NCI-H82 (cell line): ENCODE measurements around the gene MAGI2.
A peak's percentile ranks its signal among the peaks of the same experiment; 100 is the strongest.

Experiments used
- DNase-seq: peaks from one replicate; lab custom pipeline; 2025; lab: John Stamatoyannopoulos, UW

Gene MAGI2

GRCh38 chr7:79301419-79301818 is 152.0 kb downstream of the MAGI2 start:
- no peak for DNase-seq

- no peak for DNase-seq
Observed at GRCh38 chr7:79300573-79300972, 152.9 kb downstream of the MAGI2 start.

DNA sequence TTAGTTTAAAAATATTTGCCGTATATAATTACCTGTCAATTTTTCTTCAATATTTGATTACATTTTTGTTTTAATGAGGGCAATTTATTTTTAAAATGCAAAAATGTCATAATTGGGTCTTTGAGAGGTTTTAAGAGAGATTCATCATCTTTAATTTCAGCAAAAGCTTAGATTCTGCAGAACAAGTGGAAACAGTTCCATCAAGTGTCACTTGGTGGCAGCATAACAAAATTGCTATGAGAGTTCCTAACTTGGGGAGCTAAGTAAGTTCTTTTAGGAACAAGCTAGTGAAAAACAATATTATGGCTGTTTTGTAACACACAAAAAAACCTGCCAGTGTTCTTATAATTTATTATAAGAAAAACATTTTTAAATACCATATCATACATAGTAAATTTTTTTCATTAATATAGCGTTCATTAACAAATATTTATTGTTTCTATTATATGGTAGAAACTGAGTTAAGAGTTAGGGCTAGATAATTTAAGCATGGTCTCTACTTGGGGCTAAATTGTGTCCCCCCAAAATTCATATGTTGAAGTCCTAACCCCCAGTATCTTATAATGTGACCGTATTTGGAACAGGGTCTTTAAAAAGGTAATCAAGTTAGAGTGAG is 155.2 kb downstream of the MAGI2 start:
- DNase-seq = peak; percentile 68

DNA sequence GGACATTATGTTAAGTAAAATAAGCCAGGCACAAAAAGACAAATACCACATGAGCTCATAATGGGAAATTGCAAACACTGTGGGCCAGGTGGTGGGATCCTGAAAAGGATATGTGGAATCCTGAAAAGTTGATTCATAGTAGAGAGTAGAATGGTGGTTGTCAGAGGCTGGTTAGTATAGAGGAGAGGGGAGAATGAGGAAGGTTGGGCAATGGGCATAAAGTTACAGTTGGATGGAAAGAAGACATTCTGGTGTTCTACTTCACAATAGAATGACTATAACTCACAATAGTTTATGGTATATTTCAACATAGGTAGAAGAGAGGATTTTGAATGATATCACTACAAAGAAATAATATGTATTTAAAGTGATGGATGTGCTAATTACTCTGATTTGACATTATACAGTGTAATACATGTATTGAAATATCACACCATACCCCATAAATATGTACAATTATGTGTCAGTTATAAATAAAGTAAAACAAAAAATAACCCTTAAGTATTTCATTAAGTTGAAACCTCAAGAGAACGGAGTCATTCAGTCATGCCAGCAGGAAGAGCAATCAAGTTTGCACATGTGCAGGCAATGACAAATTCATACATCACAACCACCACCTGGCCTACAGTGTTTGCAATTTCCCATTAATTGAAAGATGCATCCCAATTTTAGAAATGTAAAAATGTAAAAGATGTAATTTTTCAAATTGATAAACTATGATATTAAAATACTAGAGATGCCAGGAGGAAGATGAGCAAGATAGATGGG is 156.7 kb downstream of the MAGI2 start:
- DNase-seq = no peak

GRCh38 chr7:79293655-79294142 is 159.8 kb downstream of the MAGI2 start:
- DNase-seq = no peak

DNA sequence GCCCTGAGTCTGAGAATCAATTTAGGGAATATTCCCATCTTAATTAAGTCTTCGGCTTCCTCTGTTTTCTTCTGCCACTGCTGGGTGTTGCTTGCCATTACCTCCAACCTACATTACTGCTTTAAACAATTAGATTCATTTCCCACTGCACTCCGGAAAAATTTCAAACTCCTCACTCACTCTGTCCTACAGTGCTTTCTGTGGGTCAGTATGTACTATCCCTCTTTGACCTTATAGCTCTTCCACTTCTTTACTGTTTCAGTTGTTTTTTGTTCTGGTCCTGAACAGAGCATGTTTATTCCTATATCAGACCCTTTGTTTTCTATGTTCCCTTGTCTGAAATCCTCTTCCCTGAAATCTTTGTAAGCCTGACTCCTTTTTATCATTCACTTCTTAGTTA is 160.6 kb downstream of the MAGI2 start:
- no peak for DNase-seq

- no peak for DNase-seq
Observed at GRCh38 chr7:79291498-79291865, 162.0 kb downstream of the MAGI2 start.

DNA sequence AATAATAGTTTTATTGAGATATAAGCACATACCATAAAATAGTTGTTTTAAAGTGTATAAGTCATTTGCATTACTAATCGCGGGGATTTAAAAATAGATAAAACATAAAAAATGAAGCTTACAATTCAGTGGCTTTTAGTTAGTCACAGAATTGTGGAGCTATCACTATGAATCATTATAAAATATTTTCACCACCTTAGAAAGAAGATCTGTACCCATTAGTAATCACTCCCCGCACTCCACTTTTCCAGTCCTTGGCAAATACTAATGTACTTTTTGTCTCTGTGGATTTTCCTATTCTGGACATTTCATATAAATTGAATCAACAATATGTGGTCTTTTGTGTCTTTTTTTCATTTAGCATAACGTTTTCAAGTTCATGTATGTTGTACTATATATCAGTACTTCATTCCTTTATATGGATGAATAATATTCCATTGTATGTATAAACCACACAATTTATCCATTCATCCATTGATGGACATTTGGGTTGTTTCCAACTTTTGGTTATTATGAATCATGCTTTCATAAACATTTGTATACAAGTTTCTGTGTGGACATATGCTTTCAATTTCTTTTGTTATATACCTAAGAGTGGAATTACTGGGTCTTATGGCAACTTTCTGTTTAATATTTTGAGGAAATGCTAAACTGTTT is 162.5 kb downstream of the MAGI2 start:
- DNase-seq = no peak

DNA sequence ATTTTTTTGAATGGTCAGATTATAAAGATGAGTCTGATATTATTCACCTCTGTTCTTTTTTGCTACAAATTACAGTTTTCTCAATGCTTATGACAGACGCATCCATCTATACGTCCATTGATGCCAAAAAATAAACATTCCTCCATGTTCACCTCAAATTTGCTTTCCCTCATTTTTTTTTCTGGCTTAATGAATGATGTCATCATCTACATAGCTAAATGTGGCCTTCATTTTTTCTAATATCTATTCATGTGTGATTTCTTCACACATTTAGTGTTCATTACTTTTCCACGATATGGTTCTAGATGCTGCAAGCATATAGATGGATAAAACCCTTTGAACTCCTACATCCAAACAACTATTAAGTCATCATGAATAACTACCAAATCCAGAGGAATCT is 163.1 kb downstream of the MAGI2 start:
- DNase-seq = no peak

GRCh38 chr7:79288655-79289054 is 164.8 kb downstream of the MAGI2 start:
- no peak for DNase-seq

GRCh38 chr7:79287981-79288380 is 165.5 kb downstream of the MAGI2 start:
- DNase-seq = no peak

GRCh38 chr7:79286181-79286580 is 167.3 kb downstream of the MAGI2 start:
- no peak for DNase-seq

DNA sequence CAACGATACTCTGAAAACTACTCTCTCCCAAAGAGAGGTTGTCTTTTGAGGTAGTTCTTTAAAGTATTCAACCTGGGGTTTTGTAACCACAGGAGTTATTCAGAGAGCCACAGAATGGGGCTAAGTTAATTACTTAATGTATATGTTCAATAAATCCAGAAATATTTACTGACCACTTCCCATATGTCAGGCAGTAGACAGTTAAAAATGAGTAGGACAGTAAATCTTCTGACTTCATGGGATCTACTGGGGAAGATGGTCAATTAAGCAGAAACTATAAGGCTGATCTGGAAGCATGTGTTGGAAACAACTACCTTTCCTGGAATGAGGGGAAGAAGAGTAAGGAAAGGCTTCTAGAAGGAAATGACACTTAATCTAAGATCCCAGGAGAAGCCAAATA is 167.7 kb downstream of the MAGI2 start:
- DNase-seq = no peak

GRCh38 chr7:79284211-79284610 is 169.3 kb downstream of the MAGI2 start:
- no peak for DNase-seq

DNA sequence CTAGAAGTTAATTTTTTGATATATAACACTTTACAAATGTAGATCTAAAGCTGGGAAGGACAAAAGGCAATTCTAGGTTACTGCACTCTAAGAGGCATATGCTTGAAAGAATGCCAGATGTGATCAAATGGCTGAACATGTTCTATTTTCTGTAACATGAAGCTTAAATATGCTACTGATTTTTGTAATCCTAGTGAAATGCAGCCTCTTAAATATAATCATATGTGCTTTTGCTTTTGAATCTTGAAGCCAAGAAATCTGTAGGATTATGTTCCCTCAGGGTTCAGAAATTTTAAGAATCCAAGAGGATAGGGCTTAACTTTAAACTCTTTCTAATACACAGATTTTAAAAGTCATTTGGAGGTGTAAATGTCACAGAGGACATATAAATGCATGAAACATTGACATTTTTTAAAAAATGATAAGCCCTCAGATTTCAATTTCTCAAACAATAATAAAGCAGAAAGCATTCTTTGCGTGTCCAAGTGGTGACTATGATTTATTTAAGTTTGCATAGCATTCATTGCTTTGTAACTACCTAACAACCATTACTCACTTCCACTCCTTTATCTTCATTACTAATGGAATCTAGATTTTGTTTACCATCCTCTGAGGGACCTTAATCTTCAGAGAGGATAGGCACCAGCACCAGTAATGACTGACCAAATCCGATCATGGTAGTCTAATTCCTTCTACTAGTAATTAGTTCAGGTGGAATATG is 170.4 kb downstream of the MAGI2 start:
- peak; percentile 95 for DNase-seq

- peak; percentile 63 for DNase-seq
Observed at GRCh38 chr7:79282070-79282694, 171.3 kb downstream of the MAGI2 start.

DNA sequence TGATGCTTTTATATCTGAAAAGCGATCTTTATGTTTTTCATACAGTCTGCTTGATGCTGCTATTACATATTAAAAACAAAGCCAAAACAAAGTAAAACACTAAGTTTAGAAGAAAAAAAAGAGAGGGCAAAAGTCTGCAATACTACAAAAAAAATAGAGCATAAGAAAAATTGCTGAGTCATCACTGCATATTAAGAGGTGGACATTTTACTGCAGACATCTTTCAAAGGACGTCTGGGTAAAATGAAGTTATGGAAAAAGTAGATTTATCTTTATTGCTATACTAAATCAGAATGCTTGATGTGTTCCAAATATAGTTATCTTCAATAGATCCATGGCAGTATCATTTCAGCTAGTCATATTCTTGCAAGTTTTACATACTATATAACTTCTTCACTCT is 172.0 kb downstream of the MAGI2 start:
- no peak for DNase-seq

DNA sequence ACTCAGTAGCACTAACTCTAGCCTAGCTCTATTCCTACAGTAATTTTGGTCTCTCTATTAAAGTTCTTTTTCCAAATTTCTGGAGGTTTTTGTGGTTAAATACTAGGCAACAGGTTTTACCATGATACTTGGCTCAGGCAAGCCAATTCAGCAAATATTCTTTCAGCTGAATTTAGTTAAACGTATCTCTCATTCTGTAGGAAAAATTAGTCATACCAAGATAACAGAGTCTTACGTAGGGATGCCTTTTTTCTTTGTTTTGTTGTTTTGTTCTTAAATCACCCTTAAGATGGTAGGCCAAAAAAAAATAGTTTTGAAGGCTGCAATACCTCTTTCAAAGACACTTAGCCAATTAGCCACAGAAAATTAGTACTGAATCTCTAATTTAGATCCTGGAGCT is 180.5 kb downstream of the MAGI2 start:
- no peak for DNase-seq

DNA sequence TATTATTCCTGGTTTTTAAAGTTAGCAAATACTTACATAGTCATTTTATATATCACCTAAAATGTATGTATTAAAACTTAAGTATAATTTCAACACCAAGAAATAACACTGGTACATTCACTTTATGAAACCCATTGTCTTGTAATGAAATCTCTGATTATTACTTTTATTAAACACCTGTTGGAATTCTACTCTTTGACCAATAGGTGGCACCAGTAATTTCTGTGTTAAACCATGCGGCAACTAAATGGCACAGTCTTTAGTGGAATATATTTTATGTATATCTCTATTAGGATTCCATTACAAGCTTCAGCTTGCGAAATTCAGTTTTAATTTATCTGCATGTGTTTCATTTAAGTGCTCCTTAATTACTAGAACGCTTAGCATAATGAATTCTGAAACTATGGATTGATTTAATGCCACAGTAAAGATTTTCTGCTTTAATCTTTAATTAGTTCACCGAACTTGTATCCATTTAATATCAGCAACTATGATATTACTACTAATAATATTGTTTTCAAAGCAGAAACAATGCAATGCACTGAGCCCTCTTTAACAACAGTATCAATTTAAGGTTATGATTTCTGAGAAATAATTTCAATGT is 181.3 kb downstream of the MAGI2 start:
- DNase-seq = peak; percentile 81

GRCh38 chr7:79268730-79269129 is 184.7 kb downstream of the MAGI2 start:
- no peak for DNase-seq

GRCh38 chr7:79258826-79259225 is 194.6 kb downstream of the MAGI2 start:
- DNase-seq = no peak

DNA sequence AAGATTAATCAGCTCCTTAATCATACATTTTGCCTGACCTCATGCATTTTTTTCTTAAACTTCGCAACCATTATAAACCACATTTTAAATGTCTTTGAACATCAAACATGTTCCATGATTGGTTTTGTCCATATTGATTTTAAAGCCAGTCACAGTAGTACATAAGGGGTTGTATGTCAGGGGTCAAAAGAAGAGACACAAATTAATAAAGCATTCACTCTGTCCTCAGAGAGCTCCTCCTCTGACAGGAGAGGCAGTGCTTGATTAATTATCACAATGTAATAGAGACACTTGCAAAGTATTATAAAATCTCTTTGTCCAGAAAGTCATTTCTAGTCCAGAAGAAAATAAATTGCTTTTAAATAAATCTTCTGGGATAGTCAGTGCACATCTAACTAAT is 195.5 kb downstream of the MAGI2 start:
- DNase-seq = no peak
